Islet precursor cell (in vitro differentiated cells): ENCODE results near the gene ZNF318.
"Not testable (repeated sequence)": the region's sequence is repeated elsewhere in the genome, so short reads cannot be mapped to it uniquely, and the experiment has no call there.

Source experiments
- DNase-seq: peaks from one replicate; pipeline ENCODE4 v3.0.0-alpha.2; 2018

The ZNF318 gene, protein sequence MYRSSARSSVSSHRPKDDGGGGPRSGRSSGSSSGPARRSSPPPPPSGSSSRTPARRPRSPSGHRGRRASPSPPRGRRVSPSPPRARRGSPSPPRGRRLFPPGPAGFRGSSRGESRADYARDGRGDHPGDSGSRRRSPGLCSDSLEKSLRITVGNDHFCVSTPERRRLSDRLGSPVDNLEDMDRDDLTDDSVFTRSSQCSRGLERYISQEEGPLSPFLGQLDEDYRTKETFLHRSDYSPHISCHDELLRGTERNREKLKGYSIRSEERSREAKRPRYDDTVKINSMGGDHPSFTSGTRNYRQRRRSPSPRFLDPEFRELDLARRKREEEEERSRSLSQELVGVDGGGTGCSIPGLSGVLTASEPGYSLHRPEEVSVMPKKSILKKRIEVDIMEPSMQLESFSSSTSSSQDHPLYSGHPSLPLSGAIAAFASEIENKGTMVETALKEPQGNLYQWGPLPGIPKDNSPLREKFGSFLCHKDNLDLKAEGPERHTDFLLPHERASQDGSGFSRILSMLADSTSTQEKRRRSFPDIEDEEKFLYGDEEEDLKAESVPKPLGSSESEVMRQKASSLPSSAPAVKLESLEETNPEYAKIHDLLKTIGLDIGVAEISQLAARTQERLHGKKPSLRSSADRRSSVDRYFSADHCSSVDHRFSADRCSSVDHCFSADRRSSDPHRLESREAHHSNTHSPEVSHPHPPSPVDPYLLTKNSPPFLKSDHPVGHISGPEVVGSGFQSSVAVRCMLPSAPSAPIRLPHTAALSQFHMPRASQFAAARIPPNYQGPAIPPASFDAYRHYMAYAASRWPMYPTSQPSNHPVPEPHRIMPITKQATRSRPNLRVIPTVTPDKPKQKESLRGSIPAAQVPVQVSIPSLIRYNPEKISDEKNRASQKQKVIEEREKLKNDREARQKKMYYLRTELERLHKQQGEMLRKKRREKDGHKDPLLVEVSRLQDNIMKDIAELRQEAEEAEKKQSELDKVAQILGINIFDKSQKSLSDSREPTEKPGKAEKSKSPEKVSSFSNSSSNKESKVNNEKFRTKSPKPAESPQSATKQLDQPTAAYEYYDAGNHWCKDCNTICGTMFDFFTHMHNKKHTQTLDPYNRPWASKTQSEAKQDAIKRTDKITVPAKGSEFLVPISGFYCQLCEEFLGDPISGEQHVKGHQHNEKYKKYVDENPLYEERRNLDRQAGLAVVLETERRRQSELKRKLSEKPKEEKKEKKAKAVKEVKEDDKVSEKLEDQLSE (N-terminal part only)

DNA sequence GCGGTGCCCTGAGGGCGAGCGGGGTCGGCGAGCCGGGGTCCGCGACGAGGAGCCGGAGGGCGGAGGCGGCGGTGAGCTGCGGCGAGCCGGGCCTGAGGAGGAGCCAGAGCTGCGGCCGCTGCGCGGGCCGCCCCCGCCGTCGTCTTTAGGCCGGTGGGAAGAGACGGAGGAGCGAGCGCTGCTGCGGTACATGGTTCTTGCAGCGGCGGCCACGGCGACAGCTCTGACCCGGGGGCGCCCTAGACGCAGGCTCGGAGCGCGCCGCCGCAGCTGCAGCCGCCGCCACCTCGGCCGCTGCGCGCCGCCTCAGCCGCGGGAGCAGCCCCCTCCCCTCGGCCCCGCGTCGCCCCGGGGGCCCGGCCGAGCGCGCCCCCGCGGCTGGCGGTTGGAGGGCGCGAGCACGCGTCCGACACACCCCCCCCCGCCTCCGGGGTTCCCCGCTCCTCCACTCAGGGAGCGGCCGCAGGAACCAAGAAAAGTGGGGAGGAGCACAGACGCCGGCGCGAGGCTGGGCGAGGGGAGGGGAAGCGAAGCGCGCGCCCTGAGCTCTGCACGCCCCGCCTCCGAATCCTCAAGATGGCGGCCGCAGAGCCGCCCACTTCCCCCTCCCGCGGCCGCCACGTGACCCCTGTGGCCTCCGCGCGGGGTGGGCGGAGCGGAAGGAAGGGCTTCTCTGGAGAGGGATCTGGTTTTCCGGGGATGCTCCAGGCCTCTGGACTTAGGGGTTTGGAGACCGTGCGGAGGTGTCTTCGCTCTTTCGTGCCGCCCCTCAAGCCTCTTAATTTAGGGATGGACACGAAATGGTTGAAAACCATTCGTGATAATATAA, at the start of gene ZNF318:
Gene ZNF318 (minus strand): TSS at position 474 of the 829 bp plus-strand sequence. CDS start 282 bp downstream, at position 192.
- peak; percentile 98 for DNase-seq

DNA sequence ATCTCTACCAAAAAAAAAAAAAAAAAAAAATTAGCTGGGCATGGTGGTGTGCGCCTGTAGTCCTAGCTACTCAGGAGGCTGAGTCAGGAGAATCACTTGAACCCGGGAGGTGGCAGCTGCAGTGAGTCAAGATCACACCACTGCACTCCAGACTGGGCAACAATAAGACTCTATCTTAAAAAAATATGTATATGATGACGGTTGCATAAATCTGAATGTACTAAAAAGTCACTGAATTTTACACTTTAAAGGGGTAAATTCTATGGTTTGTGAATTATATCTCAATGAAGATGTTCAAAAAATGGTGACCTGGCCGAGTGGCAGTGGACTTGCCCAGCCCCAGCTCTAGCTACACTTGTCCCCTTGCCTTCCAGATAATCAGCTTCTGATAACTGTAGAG, 47.5 kb upstream of the ZNF318 start:
- DNase-seq: no peak

DNA sequence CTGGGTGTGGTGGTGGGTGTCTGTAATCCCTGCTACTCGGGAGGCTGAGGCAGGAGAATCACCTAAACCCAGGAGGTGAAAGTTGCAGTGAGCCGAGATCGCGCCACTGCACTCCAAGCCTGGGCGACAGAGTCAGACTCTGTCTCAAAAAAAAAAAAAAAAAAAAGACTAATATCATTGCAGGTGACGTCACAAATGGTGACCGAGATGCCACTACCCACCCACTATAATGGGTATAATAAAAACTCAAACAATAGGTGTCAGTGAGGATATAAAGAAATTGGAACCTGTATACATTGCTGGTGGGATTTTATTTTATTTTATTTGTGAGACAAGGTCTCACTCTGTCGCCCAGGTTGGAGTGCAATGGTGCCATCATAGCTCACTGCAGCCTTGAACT, 45.8 kb upstream of the ZNF318 start:
- DNase-seq: not testable (repeated sequence)

DNA sequence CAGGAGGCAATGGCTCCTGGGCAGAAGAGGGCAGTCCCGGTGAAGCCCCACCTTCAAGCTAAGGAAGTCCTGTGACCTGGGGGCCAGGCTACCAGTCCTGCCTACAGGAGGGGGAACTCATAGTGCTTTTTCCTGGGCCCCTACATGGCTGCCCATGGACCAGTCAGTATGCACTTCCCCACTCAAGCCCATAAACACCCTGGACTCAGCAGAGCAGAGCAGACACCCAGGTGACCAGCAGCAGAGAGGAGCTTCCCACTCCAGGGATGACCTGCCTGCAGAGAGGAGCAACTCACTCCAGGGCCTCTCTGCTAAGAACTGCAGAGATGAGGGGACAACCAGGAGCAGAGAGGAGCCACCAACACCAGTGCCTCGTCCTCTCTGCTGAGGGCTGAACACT, 43.6 kb upstream of the ZNF318 start:
- no peak for DNase-seq

DNA sequence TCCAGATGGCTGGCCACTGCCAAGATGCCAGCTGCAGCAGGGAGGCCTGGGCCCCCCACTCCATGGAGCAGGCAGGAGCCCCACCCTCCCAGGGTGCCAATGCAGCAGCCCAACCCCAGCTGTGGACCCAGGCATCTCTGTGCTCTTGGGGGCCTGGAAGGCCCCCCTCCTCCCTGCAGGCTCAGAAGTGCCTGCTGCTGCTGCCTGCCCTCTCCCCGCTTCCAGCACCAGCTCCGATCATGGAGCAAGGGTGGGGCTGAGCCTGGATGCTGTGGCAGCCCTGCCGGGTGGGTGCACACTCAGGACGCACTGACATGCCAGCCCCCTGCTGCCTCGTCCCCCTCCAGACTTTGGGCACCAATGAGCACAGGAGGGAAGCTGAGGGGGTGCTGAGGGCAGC, 43.1 kb upstream of the ZNF318 start:
- no peak for DNase-seq

DNA sequence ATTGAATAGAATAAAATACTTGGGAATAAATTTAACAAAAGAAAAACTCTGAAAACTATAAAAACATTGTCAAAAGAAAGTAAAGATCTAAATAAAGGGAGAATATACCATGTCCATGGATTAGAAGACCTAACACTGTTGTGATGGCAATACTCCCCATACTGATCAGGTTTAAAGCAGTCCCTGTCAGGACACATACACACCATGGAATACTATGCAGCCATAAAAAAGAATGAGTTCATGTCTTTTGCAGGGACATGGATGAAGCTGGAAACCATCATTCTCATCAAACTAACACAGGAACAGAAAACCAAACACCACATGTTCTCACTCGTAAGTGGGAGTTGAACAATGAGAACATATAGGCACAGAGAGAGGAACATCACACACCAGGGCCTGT, 41.3 kb upstream of the ZNF318 start:
- DNase-seq: not testable (repeated sequence)

DNA sequence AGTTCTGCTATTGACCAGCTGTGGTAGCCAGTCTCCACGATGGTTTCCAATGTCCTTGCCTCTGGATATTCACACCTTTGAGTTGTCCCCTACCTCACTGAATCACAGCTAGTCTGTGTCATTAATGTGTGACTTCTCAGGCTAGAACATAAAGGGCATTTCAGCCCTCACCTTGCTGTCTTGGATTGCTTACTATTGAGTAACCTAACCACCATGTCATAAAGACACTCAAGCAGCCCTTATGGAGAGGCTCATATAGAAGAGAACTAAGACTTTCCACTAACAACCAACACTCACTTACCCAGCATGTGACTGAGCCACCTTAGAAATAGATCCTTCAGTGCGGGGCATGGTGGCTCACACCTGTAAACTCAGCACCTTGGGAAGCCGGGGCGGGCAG, 38.8 kb upstream of the ZNF318 start:
- DNase-seq: no peak

DNA sequence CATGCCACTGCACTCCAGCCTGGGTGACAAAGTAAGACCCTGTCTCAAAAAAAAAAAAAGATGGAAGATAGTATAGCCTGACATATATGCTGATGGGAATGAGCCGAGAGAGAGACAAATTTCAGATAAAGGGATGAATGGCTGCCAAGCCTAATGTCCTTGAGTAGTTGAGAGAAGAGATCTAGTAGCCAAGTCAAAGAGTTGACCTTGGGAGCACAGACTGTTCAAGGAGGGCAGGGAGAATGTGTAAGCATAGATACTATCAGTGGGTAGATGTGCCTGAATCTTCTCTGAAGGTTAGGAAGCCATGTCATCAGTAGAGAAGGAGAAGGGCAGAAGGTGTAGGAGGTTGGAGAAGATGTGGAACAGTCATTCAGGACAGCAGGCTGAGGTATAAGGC, 37.8 kb upstream of the ZNF318 start:
- DNase-seq: no peak

DNA sequence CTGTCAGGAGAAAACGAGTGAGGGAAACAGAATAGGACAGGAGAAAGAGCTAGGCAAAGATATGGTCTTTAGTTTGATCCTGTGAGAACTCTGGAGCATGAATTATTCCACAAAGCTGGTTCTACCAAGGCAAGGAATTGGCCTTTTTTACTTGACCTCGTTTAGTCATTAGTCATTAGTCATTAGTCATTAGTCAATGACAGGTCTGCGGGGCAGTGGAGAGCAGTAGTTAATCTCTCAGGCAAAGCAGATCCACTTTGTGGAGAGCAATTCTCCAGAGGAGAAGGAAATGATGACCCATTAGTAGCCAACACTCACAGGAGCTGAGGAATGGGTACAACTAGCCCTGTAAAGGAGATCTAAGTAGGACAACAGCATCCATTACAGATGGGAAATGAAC, 35.9 kb upstream of the ZNF318 start:
- DNase-seq: no peak

DNA sequence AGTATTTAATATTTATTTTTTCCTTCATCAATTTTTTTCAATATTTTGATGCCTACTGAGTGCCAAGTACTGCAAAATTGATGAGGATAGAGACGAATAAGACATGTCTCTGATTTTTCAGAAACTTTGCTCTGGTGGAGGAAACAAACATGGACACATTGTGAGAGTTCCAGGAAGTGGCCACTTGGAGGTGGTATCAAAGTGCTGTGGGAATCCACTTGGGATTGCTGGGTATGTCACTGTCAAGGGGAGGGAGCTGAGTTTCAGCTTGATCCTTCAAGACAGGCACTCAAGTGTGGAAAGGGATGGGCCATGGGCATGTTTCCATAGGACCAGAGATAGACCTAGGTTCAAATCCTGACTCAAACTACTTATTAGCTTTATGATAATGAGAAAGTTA, 33.4 kb upstream of the ZNF318 start:
- no peak for DNase-seq

DNA sequence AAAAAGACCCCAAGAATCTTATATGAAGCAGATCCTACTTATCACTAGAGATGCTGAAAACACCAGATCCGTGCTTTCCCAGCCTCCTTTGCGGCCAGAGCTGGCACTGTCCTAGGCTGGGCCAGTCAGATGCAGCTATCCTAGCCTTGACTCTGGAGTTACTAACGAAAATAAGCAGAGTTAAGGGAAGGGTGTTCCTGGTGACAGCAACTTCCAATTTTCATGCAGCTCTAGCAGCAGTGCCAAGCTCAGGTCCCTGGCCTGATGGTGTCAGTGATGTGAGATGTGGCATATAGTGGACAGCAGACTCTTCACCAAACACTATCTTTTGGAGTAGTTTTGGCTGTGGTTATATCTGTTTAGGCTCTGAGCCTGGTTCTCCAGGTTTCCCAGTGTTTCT, 32.3 kb upstream of the ZNF318 start:
- no peak for DNase-seq

DNA sequence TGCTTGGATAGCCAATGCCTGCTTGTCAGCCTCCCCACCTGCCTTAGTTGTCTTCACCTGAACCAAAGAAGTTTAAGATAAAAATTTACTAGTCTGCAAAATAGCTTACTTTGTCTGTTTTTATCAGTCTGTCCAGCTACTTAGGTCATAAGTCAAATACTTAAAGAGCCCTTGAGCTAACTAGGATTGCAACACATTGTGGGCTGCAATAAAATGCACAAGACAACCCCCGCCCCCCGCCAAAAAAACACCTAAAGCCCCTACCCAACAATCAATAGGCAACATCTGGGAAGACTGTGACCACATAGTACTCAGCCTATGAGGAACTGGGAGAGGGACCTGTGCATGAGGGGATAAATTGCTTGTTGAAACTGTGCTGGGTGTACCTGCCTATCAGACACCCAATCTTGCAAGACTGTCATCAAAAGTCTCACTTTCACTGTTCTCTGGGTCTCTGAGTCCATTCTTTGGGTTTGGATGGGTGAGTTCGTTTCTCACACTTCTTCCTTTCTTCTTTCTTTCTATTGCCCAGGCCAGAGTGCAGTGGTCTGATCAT, 30.6 kb upstream of the ZNF318 start:
- no peak for DNase-seq

DNA sequence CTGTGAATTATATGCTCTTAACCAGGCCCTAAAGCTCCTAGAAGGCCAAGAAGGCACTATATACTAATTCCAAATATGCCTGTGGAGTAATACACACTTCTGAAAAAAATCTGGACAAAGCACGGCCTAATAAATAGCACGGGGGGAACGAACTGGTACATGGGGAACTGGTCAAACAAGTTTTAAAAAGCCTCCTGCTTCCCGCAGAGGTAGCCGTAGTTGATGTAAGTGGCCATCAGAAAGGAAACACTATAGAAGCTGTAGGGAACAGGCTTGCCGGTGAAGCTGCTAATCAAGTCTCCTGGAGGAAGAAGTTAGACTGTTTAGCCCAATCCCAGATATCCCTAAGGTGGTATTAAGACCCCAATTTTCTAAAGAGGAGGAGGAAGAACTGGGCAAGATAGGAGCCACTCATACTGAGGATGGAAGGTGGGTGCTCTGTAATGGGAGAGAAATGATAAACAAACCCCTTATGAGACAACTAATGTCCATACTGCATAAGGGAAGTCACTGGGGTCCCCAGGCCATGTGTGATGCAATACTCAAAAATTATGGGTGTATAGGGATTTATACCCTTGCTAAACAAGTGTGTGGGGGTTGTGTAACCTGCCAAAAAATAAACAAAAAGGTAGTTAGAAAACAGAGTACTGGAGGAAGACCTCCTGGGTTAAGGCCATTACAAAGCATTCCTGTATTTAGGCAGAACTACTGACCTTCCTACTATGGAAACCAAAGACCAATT, 27.1 kb upstream of the ZNF318 start:
- peak; percentile 75 for DNase-seq

DNA sequence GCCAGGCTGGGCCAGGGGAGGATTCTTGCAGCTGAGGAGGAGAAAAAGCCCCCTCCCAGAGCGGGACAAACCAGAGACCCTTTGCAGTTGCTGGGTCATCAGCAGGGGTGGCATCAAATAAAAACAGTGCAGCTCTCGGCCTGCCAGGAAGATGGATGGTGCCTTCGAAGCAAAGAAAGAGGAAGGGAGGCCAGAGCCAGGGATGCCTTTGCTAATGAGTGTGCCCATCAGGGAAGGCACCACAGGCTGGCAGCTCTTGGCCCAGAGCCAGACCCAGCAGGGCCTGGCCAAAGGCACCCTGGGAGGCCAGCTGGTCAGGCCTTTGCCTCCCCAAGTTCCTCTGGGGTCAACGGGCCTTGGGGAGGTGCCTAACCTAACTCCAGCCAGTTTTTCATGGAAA, 26.3 kb upstream of the ZNF318 start:
- no peak for DNase-seq

DNA sequence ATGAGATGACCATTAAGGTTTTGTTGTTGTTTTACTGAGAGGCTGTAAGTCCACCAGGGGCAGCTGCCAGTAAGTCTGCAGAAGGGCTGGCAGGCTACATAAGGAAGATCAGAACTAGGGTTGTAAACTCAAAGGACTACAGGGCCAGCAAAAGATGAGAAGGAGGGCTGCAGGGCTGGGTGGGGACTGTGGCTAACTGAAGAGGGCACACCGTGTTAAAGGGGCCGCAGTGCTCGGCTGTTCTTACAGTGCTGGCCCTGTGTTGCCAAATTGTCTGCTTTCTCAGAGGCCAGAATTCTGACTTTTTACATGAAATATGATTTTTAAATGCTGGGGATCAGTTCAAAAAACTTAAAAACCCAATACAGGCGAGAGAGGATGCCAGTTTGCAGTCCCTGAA, 25.5 kb upstream of the ZNF318 start:
- DNase-seq: no peak

DNA sequence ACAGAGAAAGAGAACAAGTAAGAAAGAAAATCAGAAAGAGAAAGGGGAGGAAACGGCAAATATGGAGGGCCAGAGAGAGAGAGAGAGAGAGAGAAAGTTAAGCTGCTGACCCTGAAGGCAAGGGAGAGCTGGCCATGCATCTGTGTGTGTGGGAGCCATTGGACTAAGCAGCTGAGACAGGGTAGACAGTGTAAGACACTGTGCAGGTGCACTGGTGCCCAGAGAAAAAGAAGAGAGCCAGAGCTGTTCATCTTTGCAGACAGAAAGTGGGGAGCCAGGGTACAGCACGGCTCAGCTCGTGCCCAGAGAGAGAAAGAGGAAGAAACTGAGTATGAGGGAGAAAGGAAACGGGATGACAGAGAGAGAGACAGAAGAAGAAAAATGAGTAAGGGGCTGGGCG, 24.2 kb upstream of the ZNF318 start:
- DNase-seq: no peak

DNA sequence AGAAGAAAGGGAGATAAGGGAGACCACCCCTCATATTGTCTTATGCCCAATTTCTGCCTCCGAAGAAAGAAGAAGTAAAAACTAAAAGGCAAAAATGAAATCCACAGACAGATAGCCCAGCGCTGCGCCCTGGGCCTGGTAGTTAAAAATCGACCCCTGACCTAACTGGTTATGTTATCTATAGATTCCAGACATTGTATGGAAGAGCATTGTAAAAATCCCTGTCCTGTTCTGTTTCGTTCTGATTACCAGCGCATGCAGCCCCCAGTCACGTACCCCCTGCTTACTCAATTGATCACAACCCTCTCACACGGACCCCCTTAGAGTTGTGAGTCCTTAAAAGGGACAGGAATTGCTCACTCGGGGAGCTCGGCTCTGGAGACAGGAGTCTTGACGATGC, 23.7 kb upstream of the ZNF318 start:
- not testable (repeated sequence) for DNase-seq

DNA sequence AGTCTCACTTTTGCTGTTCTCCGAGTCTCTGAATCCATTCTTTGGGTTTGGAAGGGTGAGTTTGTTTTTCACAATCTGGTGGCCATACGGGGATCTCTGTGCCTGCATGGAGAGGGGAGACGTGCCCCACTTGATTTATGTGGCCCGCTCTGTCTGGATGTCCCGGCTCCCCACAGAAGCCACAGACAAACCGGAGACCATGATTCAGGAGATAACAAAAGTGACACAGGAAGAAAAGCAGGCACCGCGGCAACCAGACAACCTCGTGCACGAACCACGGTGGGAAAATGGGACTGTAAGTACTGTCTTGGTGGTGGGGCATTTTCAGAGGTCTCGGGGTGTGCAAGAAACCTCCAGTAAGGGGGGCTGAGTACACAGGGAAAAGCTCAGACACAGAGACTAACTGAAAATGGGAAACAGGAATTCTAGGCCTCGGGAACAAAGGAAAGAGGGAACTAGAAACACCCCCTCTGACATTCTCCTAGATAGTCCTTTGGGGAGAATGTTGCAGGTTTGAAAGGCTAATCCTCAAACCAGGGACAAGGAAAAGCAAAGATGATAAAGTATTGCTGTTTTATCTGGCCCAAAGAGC, 22.1 kb upstream of the ZNF318 start:
- DNase-seq: peak; percentile 91

DNA sequence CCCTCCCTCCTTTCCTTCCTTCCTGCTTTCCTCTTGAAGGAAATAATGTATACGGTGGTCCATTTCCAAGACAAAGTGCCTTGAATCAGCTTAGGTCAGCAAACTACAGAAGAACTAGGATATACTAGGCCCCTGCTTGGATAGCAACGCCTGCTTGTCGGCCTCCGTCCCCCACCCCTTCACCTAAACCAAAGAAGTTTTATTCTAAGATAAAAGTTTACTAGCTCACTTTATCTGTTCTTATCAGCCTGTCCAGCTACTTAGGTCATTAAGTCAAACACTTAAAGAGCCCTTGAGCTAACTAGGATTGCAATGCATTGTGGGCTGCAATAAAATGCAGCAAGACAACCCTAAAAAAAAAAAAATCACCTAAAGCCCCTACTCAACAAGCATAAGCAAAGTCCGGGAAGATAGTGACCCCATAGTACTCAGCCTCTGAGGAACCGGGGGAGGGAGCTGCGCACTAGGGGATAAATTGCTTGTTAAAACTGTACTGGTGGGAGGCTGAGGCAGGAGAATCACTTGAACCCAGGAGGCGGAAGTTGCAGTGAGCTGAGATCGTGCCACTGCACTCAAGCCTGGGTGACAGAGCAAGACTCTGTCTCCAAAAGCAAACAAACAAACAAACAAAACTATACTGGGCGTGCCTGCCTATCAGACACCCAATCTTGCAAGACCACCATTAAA, 21.4 kb upstream of the ZNF318 start:
- DNase-seq: peak; percentile 70

DNA sequence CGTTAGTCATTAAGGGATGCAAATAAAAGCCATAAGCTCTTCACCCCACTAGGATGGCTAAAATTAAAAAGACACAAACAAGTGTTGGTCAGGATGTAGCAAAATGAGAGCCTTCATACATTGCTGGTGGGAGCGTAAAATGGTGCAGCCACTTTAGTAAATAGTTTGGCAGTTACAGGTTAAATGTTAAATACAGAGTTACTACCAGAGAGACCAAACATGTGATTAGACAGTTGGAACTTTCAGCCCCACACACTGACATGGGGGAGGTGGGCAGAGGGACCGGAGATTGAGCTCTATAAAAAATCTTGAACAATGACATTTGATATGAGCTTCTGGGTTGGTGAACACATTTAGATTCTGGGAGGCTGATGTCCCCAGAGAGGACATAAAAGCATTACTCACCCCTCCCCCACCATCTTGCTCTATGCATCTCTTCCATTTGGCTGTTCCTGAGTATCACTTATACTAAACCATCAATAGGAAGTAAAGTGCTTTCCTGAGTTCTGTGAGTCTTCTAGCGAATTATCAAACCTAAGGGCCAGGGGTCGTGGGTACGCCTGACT, 20.4 kb upstream of the ZNF318 start:
- no peak for DNase-seq
